Bladder microvascular endothelial cell (primary cell): ENCODE results near the gene PIAS4. TPM values are rescaled to one million over a fixed set of nuclear protein-coding genes. Genes with fewer than 3 reads are reported as not detected.

Experiments
- total RNA-seq: library from RNA; depleted of rRNA; stranded (reverse); fragments of >200 nt; gene quantifications from 2 replicates; pipeline ENCODE4 v1.2.3, GENCODE V29; 2014

The PIAS4 gene, protein sequence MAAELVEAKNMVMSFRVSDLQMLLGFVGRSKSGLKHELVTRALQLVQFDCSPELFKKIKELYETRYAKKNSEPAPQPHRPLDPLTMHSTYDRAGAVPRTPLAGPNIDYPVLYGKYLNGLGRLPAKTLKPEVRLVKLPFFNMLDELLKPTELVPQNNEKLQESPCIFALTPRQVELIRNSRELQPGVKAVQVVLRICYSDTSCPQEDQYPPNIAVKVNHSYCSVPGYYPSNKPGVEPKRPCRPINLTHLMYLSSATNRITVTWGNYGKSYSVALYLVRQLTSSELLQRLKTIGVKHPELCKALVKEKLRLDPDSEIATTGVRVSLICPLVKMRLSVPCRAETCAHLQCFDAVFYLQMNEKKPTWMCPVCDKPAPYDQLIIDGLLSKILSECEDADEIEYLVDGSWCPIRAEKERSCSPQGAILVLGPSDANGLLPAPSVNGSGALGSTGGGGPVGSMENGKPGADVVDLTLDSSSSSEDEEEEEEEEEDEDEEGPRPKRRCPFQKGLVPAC
- total RNA-seq, result 26.7 and 26.9 TPM in 2 replicates

DNA sequence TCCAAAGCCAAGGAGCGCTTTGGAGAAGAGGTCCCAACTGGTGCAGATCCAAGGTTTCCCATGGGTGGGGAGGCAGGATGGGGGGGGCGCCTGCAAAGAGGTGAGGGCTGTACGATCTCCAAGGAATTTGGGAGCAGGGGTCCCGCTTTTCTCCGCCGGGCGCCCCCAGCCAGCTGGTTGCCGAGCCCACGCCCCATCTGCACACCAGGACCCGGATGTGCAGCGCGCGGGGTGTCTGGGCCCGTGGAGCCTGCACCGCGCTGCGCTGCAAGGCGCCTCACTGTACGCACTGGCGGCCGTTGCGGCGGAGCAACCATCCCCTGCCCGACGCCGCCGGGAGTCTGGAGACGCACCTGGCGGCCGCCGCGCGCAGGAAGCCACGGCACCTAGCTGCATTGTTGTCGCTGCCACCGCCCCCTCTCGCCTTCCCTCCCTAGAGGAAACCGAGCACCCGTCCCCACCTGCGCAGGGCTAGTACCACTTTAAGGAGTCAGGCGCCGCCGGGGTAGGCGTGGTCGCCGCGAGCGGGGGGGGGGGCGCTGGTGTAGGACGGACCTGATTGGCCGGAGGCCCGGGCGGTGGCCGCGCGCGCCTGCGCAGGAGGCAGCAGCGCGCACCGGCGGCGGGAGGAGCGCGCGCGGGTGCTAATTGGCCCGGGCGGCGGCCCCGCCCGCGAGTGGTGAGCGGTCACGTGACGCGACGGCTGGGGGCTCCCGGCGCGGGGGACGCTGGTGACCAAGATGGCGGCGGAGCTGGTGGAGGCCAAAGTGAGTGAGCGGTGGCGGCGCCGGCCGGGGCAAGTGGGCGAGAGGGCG lies at the start of gene PIAS4:
Gene PIAS4 (plus strand): TSS at position 716 of the 815 bp plus-strand sequence. CDS start 25 bp downstream, at position 741.

GRCh38 chr19:3970808-3971598 lies 36.5 kb upstream of the PIAS4 start, which contains the start of gene DAPK3:
Gene DAPK3 (minus strand): TSS chr19:3971099. CDS start chr19:3969735, 1,364 bp downstream.

DNA sequence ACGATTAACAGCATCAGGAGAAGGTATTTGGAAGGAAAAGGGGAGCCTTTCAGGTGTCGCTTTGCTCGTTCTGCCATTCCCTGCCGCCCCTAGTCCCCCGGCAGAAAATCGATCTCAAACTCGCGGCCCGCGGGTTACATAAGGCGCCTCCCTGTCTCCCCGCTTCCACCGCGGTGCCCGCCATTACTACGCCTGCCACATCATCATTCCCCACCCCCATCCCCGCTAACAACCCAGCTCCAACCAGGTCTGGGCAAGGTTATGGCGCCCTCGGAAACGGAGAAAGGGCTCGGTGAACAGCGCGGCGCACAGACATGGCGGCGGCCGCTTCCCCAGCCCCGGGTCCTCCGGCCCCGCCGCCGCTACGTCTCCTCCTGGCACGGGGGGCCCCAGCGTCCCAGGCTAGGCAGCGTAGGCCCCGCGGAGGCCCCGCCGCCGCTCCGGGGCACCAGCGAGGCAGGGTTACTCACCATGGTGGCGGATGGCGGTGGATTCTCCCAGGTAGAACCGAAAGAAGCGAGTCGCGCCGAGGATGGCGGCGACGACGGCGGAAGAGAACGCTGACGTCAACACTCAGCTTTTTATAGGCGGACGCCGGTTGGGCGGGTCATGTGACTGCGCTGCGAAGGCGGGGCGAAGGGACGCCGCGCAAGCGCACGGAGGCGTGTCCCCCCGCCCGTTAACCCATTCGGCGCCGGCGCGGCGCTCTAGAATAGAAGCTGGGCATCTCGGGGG lies 22.5 kb upstream of the PIAS4 start, which contains the start of gene EEF2:
Gene EEF2 (minus strand): TSS at position 556 of the 735 bp plus-strand sequence. CDS start 83 bp downstream, at position 473.

DNA sequence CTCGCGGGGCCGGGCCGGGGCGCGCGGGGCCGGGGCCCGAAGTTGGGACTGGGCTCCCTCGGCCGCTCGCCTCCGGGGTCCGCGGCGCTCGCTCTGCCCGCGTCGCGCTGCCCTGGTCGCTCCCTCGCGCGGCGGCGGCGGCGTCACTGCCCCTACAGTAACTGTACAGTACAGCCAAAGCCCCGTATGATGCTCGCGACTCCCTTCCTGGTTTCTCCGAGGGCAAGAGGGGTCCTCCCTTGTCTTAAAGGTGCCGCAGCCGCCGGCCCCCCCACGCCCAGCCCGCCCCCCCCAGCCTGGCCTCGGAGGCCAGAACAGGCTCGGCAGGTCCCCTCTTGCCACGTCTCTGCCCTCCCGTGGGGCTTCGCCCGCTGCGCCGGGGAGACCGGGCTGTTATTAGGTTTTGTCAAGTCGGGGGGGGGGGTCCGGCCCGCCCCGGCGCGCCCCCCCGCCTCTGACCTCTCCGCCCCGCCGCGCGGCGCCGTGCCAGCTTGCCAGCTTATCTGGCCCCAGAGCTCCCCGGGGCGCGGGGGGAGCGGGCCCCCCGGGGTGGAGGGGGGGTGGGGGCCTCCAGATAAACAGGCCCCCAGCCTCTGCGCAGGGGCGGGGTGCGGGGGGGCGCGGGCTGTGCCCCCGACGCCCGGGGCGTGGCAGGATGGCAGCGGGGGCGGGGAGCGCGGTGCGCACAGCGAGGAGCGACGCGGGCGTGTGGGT lies 59.3 kb downstream of the PIAS4 start, which contains the start of gene ZBTB7A:
Gene ZBTB7A (minus strand): TSS at position 218 of the 714 bp plus-strand sequence. CDS start 11,667 bp downstream, outside the sequence.

Other genes starting within 250 kb of the PIAS4 start
- 17.8 and 25.0 TPM in 2 replicates for gene APBA3, start 246.0 kb upstream of the PIAS4 start, total RNA-seq
- 36.8 and 68.5 TPM in 2 replicates for gene MRPL54, start 245.1 kb upstream of the PIAS4 start, total RNA-seq
- not detected in 2 replicates for gene RAX2, start 235.5 kb upstream of the PIAS4 start, total RNA-seq
- 0.50 TPM in 1 of 2 replicates, not detected in the other for gene MATK, start 221.4 kb upstream of the PIAS4 start, total RNA-seq
- not detected in 2 replicates for gene ZFR2, start 138.7 kb upstream of the PIAS4 start, total RNA-seq
- gene ATCAY, start 127.1 kb upstream of the PIAS4 start, total RNA-seq, result not detected in 2 replicates
- not detected in 2 replicates for gene NMRK2, start 74.7 kb upstream of the PIAS4 start, total RNA-seq
- gene DAPK3, start 36.6 kb upstream of the PIAS4 start, total RNA-seq, result 158 and 304 TPM in 2 replicates
- gene EEF2, start 22.3 kb upstream of the PIAS4 start, total RNA-seq, result 2,070 and 2,682 TPM in 2 replicates
- 8.4 and 18.3 TPM in 2 replicates for gene ZBTB7A, start 59.2 kb downstream of the PIAS4 start, total RNA-seq
- gene MAP2K2, start 116.4 kb downstream of the PIAS4 start, total RNA-seq, result 135 and 175 TPM in 2 replicates
- gene CREB3L3, start 145.9 kb downstream of the PIAS4 start, total RNA-seq, result not detected in 2 replicates
- gene SIRT6, start 174.8 kb downstream of the PIAS4 start, total RNA-seq, result 8.7 and 13.6 TPM in 2 replicates
- 0.32 and 0.88 TPM in 2 replicates for gene ANKRD24, start 175.0 kb downstream of the PIAS4 start, total RNA-seq
- gene EBI3, start 221.8 kb downstream of the PIAS4 start, total RNA-seq, result 0.16 and 2.6 TPM in 2 replicates
- gene YJU2, start 239.3 kb downstream of the PIAS4 start, total RNA-seq, result 14.1 and 16.8 TPM in 2 replicates